GM12892 (cell line): Measurements from ENCODE around the gene CKS1B.

Source experiments
- DNase-seq: peaks from one replicate; pipeline ENCODE4 v3.0.0; 2011; ENCODE audit not compliant: insufficient read length
- FAIRE-seq: peaks from 2 replicates; lab custom pipeline; 2011; peaks lifted over from hg19 to GRCh38; lab: Jason Lieb, UNC
- POLR2A ChIP-seq: IDR thresholded peaks from 2 replicates; pipeline ENCODE4 v1.6.1; 2011; ENCODE audit warnings: low read depth, low read length, control low read depth
- POLR2AphosphoS5 ChIP-seq: IDR thresholded peaks from 2 replicates; pipeline ENCODE4 v1.6.1; 2011; ENCODE audit warnings: low read depth, low read length, control low read depth
- TAF1 ChIP-seq: IDR thresholded peaks from 2 replicates; pipeline ENCODE4 v1.6.1; 2011; ENCODE audit warnings: low read depth, mild to moderate bottlenecking, control low read depth, low read length, borderline replicate concordance

Gene CKS1B

DNA sequence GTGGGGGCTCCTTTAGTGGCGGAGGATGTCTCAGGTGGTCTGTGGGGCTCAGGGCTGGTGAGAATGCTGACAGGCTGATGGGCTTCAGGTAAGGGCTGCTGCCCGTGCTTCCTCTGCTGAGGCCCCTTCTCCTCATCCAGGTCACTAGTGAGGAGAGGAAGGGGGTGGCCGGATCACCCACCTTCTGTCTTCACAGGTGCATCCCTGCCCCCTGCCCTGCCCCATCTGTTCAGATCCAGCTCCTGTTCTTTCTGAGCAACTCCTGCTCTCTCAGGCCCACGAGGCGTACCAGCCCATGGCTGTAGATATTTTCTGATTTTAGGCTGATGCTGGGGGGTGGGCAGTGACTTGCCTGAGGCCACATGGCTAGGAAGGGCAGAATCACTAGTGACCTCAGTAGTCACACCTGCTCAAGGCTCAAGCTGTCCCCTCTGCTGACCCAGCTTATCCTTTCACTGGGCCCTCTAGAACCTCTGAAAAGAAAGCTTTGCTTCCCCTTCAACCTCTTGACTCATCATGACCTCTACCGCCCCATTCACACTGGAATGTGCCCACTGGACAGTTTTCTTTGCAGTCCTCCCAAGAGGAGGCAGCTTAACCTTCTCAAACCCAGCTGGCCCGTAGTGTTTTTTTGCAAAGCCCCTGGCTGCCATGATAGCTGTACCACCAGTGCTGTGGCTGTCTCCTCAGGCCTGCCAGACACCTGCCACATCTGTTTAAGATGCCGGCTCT lies 44.3 kb downstream of the CKS1B start:
- FAIRE-seq: no peak
- no peak for DNase-seq
- no peak for TF ChIP-seq TAF1
- TF ChIP-seq POLR2A: no peak
- TF ChIP-seq POLR2AphosphoS5: no peak

DNA sequence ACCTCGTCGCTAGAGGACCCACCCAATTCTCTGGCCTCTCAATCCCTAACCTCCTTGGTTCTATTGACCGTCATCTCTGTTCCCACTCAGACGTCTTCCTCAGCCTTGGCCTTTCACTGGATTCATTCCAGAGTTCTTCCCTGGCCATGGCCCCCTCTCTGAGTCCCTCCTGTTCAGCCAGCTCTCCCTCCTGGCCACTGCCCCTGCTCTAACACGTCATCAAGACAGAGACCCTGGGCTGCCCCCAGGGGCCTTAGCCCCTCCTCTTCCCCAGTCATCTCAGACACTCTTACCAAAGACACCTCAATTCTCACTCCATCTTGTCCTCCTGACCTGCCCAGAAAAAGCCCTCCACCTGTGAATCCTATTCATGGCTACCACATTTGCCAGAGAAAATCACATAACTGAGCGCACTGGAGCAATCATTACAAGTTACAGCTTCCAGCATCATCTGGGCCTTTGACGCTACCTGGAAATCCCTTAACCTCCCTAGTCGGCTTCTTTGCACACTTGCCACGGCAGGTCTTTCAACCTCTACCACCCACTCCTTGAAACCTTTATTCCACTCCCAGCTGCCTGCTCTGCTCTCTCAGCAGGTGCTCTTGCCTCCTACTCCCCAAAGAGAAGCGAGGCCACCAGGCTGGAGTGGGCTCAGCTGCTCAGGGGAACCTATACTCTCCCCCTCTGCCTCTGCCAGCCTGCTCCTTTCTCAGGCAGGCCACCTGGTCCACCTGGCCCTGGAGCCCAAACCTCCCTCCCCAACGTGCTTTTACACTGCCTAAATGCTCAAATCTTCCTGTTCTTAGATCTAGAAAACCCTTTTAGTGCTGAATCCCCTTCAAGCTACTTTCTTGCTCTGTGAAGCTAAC lies 45.1 kb downstream of the CKS1B start:
- DNase-seq (no peak), FAIRE-seq (no peak)
- TF ChIP-seq POLR2A: no peak
- no peak for TF ChIP-seq TAF1
- TF ChIP-seq POLR2AphosphoS5: no peak

GRCh38 chr1:155022136-155022926 lies 47.9 kb downstream of the CKS1B start:
- FAIRE-seq: no peak
- no peak for TF ChIP-seq POLR2AphosphoS5
- TF ChIP-seq POLR2A: no peak
- TF ChIP-seq TAF1: no peak
- DNase-seq: no peak

DNA sequence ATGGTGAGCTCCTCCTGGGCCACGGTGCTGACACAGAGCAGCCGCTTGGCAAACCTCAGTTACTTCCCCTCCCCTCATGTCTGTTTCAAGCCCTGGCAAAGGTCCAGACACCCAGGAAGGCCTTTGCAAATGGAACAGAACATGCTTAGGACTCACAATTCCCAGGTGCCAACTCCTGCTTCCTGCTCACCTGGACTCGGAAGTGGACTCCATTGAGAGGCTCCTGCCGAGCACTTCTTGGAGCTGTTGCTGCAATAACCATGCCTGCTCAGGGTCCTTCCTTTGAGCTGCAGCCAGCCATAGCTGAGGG lies 48.4 kb downstream of the CKS1B start:
- no peak for FAIRE-seq
- no peak for TF ChIP-seq TAF1
- no peak for TF ChIP-seq POLR2A
- no peak for TF ChIP-seq POLR2AphosphoS5
- DNase-seq: no peak

GRCh38 chr1:155023627-155024026 lies 49.1 kb downstream of the CKS1B start:
- DNase-seq: no peak
- TF ChIP-seq TAF1 (no peak), POLR2AphosphoS5 (no peak), POLR2A (no peak)
- no peak for FAIRE-seq

DNA sequence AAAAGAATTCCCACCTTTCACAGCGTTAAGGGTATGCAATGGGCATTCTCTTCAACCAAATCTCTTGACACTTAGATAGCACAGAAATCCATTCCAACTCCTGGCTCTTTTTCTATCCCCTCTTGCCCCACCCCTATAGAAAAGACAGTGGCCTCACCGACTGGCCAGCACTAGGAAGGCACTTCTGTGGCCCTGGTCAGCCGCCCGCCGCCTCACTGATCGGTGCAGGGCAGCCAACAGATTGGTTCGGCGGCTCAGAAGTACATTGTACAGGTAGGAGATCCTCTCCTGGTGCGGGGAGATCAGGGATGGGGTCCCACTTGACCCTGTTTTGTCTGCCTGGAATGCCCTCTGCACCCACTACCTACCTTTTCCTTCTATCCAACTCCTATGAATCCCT lies 49.8 kb downstream of the CKS1B start:
- no peak for TF ChIP-seq TAF1
- TF ChIP-seq POLR2A: no peak
- TF ChIP-seq POLR2AphosphoS5: no peak
- no peak for DNase-seq
- no peak for FAIRE-seq

- no peak for FAIRE-seq
These were observed 51.7 kb downstream of the CKS1B start for GRCh38 chr1:155026154-155026553.

GRCh38 chr1:155026588-155026987 lies 52.1 kb downstream of the CKS1B start:
- DNase-seq (no peak), FAIRE-seq (no peak)
- TF ChIP-seq POLR2AphosphoS5: no peak
- no peak for TF ChIP-seq TAF1
- no peak for TF ChIP-seq POLR2A

More at GRCh38 chr1:155026154-155026553, 51.7 kb downstream of the CKS1B start:
- DNase-seq: no peak
- TF ChIP-seq TAF1: no peak
- no peak for TF ChIP-seq POLR2AphosphoS5
- no peak for TF ChIP-seq POLR2A
